Neural cell (in vitro differentiated cells): ENCODE data around the gene PHAX. TPM values are rescaled to one million over a fixed set of nuclear protein-coding genes. Genes with fewer than 3 reads are reported as not detected.

Source experiments
- H2AFZ ChIP-seq: fragments of 200-600, 300-800 bp; sonication (generic), shearing (Covaris generic); 2 replicates; pipeline ENCODE4 v1.6.0; 2014; ENCODE audit warnings: low read depth, mild to moderate bottlenecking, antibody characterized with exemption, low read length, moderate library complexity
- H3F3A ChIP-seq: fragments of 200-600 bp; shearing (Covaris generic); 2 replicates; pipeline ENCODE4 v1.6.1; 2016; ENCODE audit warnings: mild to moderate bottlenecking, moderate library complexity, mixed read lengths, antibody characterized with exemption, low read length; ENCODE audit not compliant: insufficient read depth, poor library complexity, severe bottlenecking
- H3K27ac ChIP-seq: fragments of 200-600, 300-800 bp; sonication (generic), shearing (Covaris generic); 2 replicates; pipeline ENCODE4 v1.5.1; 2014; ENCODE audit warnings: mild to moderate bottlenecking, low read length, moderate library complexity
- H3K27me3 ChIP-seq: fragments of 300-800, 200-600 bp; sonication (generic), shearing (Covaris generic); 2 replicates; pipeline ENCODE4 v1.6.0; 2014; ENCODE audit warnings: mild to moderate bottlenecking, low read depth, low read length, moderate library complexity; ENCODE audit not compliant: insufficient read depth
- H3K36me3 ChIP-seq: fragments of 300-800, 200-600 bp; sonication (generic), shearing (Covaris generic); 2 replicates; pipeline ENCODE4 v1.5.1; 2014; ENCODE audit warnings: mild to moderate bottlenecking, antibody characterized with exemption, low read length, moderate library complexity; ENCODE audit not compliant: insufficient read depth
- H3K4me2 ChIP-seq: fragments of 300-800, 200-600 bp; sonication (generic), shearing (Covaris generic); 2 replicates; pipeline ENCODE4 v1.6.0; 2014; ENCODE audit warnings: mild to moderate bottlenecking, low read length
- H3K4me3 ChIP-seq: fragments of 300-800, 200-600 bp; sonication (generic), shearing (Covaris generic); 2 replicates; pipeline ENCODE4 v1.5.1; 2014; ENCODE audit warnings: mild to moderate bottlenecking, low read length, moderate library complexity
- H3K79me2 ChIP-seq: fragments of 200-600 bp; shearing (Covaris generic); replicated peaks from 2 replicates; pipeline ENCODE4 v1.6.0; 2014; ENCODE audit warnings: mild to moderate bottlenecking, low read length, moderate library complexity; ENCODE audit not compliant: insufficient read depth
- H3K9ac ChIP-seq: fragments of 300-800, 200-600 bp; sonication (generic), shearing (Covaris generic); 2 replicates; pipeline ENCODE4 v1.6.1; 2016; ENCODE audit warnings: mild to moderate bottlenecking, low read length, mixed read lengths
- H3K9me2 ChIP-seq: fragments of 200-600 bp; shearing (Covaris generic); 2 replicates; pipeline ENCODE4 v1.6.1; 2016; ENCODE audit warnings: mild to moderate bottlenecking, low read length, mixed read lengths; ENCODE audit not compliant: insufficient read depth
- H3K9me3 ChIP-seq: fragments of 200-600, 300-800 bp; sonication (generic), shearing (Covaris generic); 2 replicates; pipeline ENCODE4 v1.6.1; 2016; ENCODE audit warnings: mild to moderate bottlenecking, mixed run types, low read length, moderate library complexity, mixed read lengths
- H4K20me1 ChIP-seq: fragments of 200-600 bp; shearing (Covaris generic); 2 replicates; pipeline ENCODE4 v1.6.1; 2016; ENCODE audit warnings: mild to moderate bottlenecking, mixed run types; ENCODE audit not compliant: insufficient read depth
- CTCF ChIP-seq: fragments of 450-650 bp; IDR thresholded peaks from 2 replicates; pipeline ENCODE4 v1.5.1; 2014; ENCODE audit warnings: antibody characterized with exemption, mild to moderate bottlenecking, moderate library complexity; ENCODE audit not compliant: poor library complexity, severe bottlenecking
- EZH2 ChIP-seq: fragments of 200-600, 300-800 bp; shearing (Covaris generic), sonication (generic); IDR thresholded peaks from 2 replicates; pipeline ENCODE4 v1.6.1; 2014; ENCODE audit warnings: antibody characterized with exemption, low read length, borderline replicate concordance, mild to moderate bottlenecking; ENCODE audit not compliant: insufficient read depth, poor library complexity, severe bottlenecking
- MXI1 ChIP-seq: fragments of 450-650 bp; conservative IDR thresholded peaks from 2 replicates; pipeline ENCODE4 v1.6.1; 2014; ENCODE audit warnings: antibody characterized with exemption, mild to moderate bottlenecking; ENCODE audit not compliant: poor library complexity, severe bottlenecking
- POLR2AphosphoS5 ChIP-seq: IDR thresholded peaks from 2 replicates; pipeline ENCODE4 v1.6.1; 2012
- RAD21 ChIP-seq: fragments of 450-650 bp; conservative IDR thresholded peaks from 2 replicates; pipeline ENCODE4 v1.6.1; 2014; ENCODE audit warnings: antibody characterized with exemption, mild to moderate bottlenecking, moderate library complexity
- REST ChIP-seq: IDR thresholded peaks from 2 replicates; pipeline ENCODE4 v1.6.1; 2012; ENCODE audit warnings: borderline replicate concordance
- SMC3 ChIP-seq: fragments of 450-650 bp; conservative IDR thresholded peaks from 2 replicates; pipeline ENCODE4 v1.6.1; 2014; ENCODE audit warnings: antibody characterized with exemption, mild to moderate bottlenecking, moderate library complexity; ENCODE audit not compliant: poor library complexity
- polyA plus RNA-seq: library from polyadenylated mRNA; depleted of rRNA; stranded (reverse); fragments of >200 nt; gene quantifications from 2 replicates; pipeline ENCODE4 v1.2.3, GENCODE V29; 2014

The PHAX gene
- polyA plus RNA-seq, 1 donor from 2014 or later, result 42.3 TPM

GRCh38 chr5:126650463-126650862 is 49.7 kb downstream of the PHAX start:
- no peaks in the 10 kb centered on the region for H4K20me1 ChIP-seq
- no peak overlapping the region for H3K27ac ChIP-seq
- H3K4me2 ChIP-seq, result no peak overlapping the region
- no peaks in the 10 kb centered on the region for H3K9me2 ChIP-seq
- no peak for TF ChIP-seq POLR2AphosphoS5
- no peak for TF ChIP-seq MXI1
- no peaks in the 10 kb centered on the region for H3F3A ChIP-seq
- no peaks in the 10 kb centered on the region for H3K79me2 ChIP-seq
- H3K9me3 ChIP-seq, result no peaks in the 10 kb centered on the region
- no peak overlapping the region for H3K4me3 ChIP-seq
- no peak overlapping the region for H3K9ac ChIP-seq
- H2AFZ ChIP-seq, result no peak overlapping the region
- H3K36me3 ChIP-seq, result no peaks in the 10 kb centered on the region
- H3K27me3 ChIP-seq, result no peaks in the 10 kb centered on the region

- Histone ChIP-seq H3K9me2 (no peaks in the 10 kb centered on the region), H3F3A (no peaks in the 10 kb centered on the region), H3K4me2 (no peak overlapping the region), H2AFZ (no peak overlapping the region), H3K4me3 (no peak overlapping the region), H4K20me1 (no peaks in the 10 kb centered on the region), H3K9me3 (no peaks in the 10 kb centered on the region), H3K9ac (no peak overlapping the region), H3K27me3 (no peaks in the 10 kb centered on the region), H3K36me3 (no peaks in the 10 kb centered on the region), H3K79me2 (no peaks in the 10 kb centered on the region), H3K27ac (no peak overlapping the region)
- TF ChIP-seq RAD21 (no peak), SMC3 (no peak), POLR2AphosphoS5 (no peak), REST (no peak), EZH2 (no peak), MXI1 (no peak)
These were observed 50.3 kb downstream of the PHAX start for GRCh38 chr5:126651013-126651577.

GRCh38 chr5:126656401-126657007 is 55.8 kb downstream of the PHAX start:
- TF ChIP-seq CTCF (peak; percentile 85), SMC3 (peak; percentile 79), MXI1 (no peak), RAD21 (peak; percentile 85)
- Histone ChIP-seq H3K9me2 (no peaks in the 10 kb centered on the region), H3K27me3 (no peaks in the 10 kb centered on the region), H3K4me3 (no peak overlapping the region), H4K20me1 (no peaks in the 10 kb centered on the region), H3F3A (no peaks in the 10 kb centered on the region), H2AFZ (no peak overlapping the region), H3K27ac (no peak overlapping the region), H3K9ac (no peak overlapping the region), H3K79me2 (no peaks in the 10 kb centered on the region), H3K9me3 (no peaks in the 10 kb centered on the region), H3K36me3 (no peaks in the 10 kb centered on the region), H3K4me2 (no peak overlapping the region)
